Measurements from ENCODE around the gene TMEM72. TPM values are rescaled to one million over a fixed set of nuclear protein-coding genes. Genes with fewer than 3 reads are reported as not detected.

TMEM72 gene
- not detected for total RNA-seq (2021; fragmentation: NEBNext Ultra II Directional; extraction: Animal tissue kit (Norgen Biotek cat#: 25700))
- long read RNA-seq = 0 reads

DNA sequence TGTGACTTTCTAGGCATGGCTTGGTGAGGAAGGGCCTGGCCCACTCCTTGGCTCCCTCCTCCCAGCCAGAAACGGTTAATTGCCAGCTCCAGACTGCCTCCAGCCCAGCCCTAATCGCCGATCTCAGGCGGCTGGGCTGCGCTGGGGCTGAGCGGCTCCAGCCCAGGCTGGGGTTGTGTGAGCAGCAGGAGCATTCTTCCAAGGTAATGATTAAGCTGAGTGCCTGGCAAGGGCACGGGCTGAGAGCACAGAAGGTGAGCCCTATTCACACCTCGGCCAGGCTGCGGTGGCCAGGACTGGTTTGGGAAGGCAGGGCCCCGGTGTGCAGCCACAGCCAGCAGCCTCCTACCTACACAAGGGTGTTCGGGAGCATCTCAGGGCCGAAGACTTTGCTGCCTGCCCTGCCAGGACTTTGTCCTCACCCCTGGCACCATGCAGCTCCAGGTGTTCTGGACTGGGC, at the start of gene TMEM72:
TMEM72 (plus strand) TSS at position 257 of the 460 bp plus-strand sequence; CDS start at position 433, 176 bp downstream.
- no peak within 1 kb of the TSS for H3K4me3 Mint-ChIP-seq

DNA sequence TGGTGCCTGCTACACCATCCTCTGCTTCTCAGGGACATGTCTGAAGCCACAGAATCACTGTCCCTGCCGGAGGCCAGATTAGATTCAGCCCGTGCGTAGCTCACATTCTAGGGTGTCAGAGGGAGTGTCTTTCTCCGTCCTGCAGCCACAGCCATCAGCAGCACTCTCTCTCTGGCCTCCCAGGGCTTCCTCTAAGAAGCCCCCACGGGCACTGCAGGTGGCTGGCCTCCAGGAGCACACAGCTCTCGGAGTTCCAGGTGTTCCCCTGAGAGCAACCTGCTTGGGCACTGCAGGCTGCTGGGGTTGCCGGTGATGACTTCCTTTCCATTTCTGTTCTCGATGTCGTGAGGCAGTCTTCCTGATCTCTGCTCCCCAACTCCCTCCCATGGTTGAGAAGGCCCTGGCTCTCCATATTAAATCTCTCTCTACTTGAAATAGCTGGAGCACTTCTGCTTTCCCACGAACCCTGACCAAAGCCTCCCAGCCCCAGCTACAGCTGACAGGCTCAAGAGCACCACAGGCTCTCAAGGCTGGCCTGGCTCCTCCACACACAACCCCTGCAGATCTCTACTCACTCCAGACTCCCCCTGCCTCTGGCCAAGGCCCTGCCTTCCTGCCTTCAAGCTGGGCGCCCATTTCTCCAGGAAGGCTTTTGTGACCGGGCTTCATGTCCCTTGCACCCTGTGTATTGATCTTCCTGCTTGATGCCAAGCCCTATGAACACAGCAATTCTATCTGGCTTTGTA, 49.0 kb upstream of the TMEM72 start:
- H3K27me3 Mint-ChIP-seq (ENCODE audit: insufficient read depth) = no peaks in the 10 kb centered on the region
- TF ChIP-seq CTCF (IDR thresholded peaks at IDR 0.05) = no peak

More for the DNA sequence above, at the start of gene TMEM72:
- Mint-ChIP-seq H3K27me3 (ENCODE audit: insufficient read depth) (peaks cover 36% of the 10 kb centered on the region), H3K27ac (no peak within 1 kb of the TSS), H3K36me3 (ENCODE audit: low read depth) (no peaks in the 10 kb centered on the region), H3K4me1 (ENCODE audit: low read depth) (peaks cover 8% of the 10 kb centered on the region), H3K9me3 (no peaks in the 10 kb centered on the region)
- no peak for TF ChIP-seq CTCF (IDR thresholded peaks at IDR 0.05)
- no peak for DNase-seq

GRCh38 chr10:44862924-44863323, 48.2 kb upstream of the TMEM72 start:
- DNase-seq = no peak
- no peak overlapping the region for H3K27ac Mint-ChIP-seq
- TF ChIP-seq CTCF (IDR thresholded peaks at IDR 0.05) = no peak
- no peaks in the 10 kb centered on the region for H3K27me3 Mint-ChIP-seq (ENCODE audit: insufficient read depth)
- no peaks in the 10 kb centered on the region for H3K9me3 Mint-ChIP-seq
- no peak overlapping the region for H3K4me3 Mint-ChIP-seq
- H3K36me3 Mint-ChIP-seq (ENCODE audit: low read depth) = peaks cover 8% of the 10 kb centered on the region; the same call in 1 of the 2 replicates
- peaks cover 74% of the 10 kb centered on the region for H3K4me1 Mint-ChIP-seq (ENCODE audit: low read depth)

More for the DNA sequence above, 49.0 kb upstream of the TMEM72 start:
- Mint-ChIP-seq H3K4me1 (ENCODE audit: low read depth) (peaks cover 81% of the 10 kb centered on the region), H3K36me3 (ENCODE audit: low read depth) (peaks cover 10% of the 10 kb centered on the region; the same call in 1 of the 2 replicates), H3K27ac (peak overlapping the region; percentile 99), H3K4me3 (peak overlapping the region; percentile 0; the same call in 1 of the 2 replicates), H3K9me3 (no peaks in the 10 kb centered on the region)
- DNase-seq = no peak

- Mint-ChIP-seq H3K27me3 (ENCODE audit: insufficient read depth) (no peaks in the 10 kb centered on the region), H3K36me3 (ENCODE audit: low read depth) (peaks cover 5% of the 10 kb centered on the region; the same call in 1 of the 2 replicates), H3K9me3 (no peaks in the 10 kb centered on the region), H3K4me1 (ENCODE audit: low read depth) (peaks cover 72% of the 10 kb centered on the region), H3K27ac (peak overlapping the region; percentile 99; the same call in 1 of the 2 replicates), H3K4me3 (peak overlapping the region; percentile 94; the same call in 1 of the 2 replicates)
- TF ChIP-seq CTCF (IDR thresholded peaks at IDR 0.05) = no peak
- no peak for DNase-seq
These were observed 47.6 kb upstream of the TMEM72 start for GRCh38 chr10:44863344-44864047.

GRCh38 chr10:44864051-44864450, 47.1 kb upstream of the TMEM72 start:
- H3K9me3 Mint-ChIP-seq = no peaks in the 10 kb centered on the region
- H3K27ac Mint-ChIP-seq = peak overlapping the region; percentile 99
- peak overlapping the region; percentile 94 for H3K4me3 Mint-ChIP-seq
- H3K36me3 Mint-ChIP-seq (ENCODE audit: low read depth) = peaks cover 5% of the 10 kb centered on the region; the same call in 1 of the 2 replicates
- peaks cover 74% of the 10 kb centered on the region for H3K4me1 Mint-ChIP-seq (ENCODE audit: low read depth)
- no peak for DNase-seq
- no peak for TF ChIP-seq CTCF (IDR thresholded peaks at IDR 0.05)
- H3K27me3 Mint-ChIP-seq (ENCODE audit: insufficient read depth) = no peaks in the 10 kb centered on the region
